ENCODE measurements around the gene NR2F1.

Gene NR2F1

GRCh38 chr5:93573354-93574351, 9.4 kb upstream of the NR2F1 start:
- Mint-ChIP-seq H3K27ac (peak overlapping the region; percentile 92), H3K27me3 (peaks cover 77 to 93% of the 10 kb centered on the region in 2 donors), H3K9me3 (no peaks in the 10 kb centered on the region), H3K36me3 (peaks cover 0 to 3% of the 10 kb centered on the region in 2 donors), H3K4me1 (peaks cover 21 to 42% of the 10 kb centered on the region in 2 donors), H3K4me3 (peak overlapping the region in 1 of 2 donors; percentile 32)
- ATAC-seq (replicated peaks) (no peak), DNase-seq (no peak)

GRCh38 chr5:93574491-93575305, 8.3 kb upstream of the NR2F1 start:
- Mint-ChIP-seq H3K9me3 (no peaks in the 10 kb centered on the region), H3K4me1 (peaks cover 22 to 50% of the 10 kb centered on the region in 2 donors), H3K4me3 (peak overlapping the region in 1 of 2 donors; percentile 17), H3K27ac (no peak overlapping the region), H3K27me3 (peaks cover 69 to 93% of the 10 kb centered on the region in 2 donors), H3K36me3 (no peaks in the 10 kb centered on the region)
- DNase-seq (no peak), ATAC-seq (replicated peaks) (no peak)

GRCh38 chr5:93575461-93576414, 7.3 kb upstream of the NR2F1 start:
- H3K27ac Mint-ChIP-seq: no peak overlapping the region
- H3K4me3 Mint-ChIP-seq: no peak overlapping the region
- no peaks in the 10 kb centered on the region for H3K36me3 Mint-ChIP-seq
- peaks cover 68 to 93% of the 10 kb centered on the region in 2 donors for H3K27me3 Mint-ChIP-seq
- no peaks in the 10 kb centered on the region for H3K9me3 Mint-ChIP-seq
- peaks cover 24 to 53% of the 10 kb centered on the region in 2 donors for H3K4me1 Mint-ChIP-seq
- ATAC-seq (replicated peaks) (no peak), DNase-seq (no peak)

GRCh38 chr5:93576994-93577853, 5.8 kb upstream of the NR2F1 start:
- Mint-ChIP-seq H3K36me3 (no peaks in the 10 kb centered on the region), H3K4me1 (peaks cover 20 to 44% of the 10 kb centered on the region in 2 donors), H3K4me3 (no peak overlapping the region), H3K9me3 (no peaks in the 10 kb centered on the region), H3K27me3 (peaks cover 62 to 84% of the 10 kb centered on the region in 2 donors), H3K27ac (no peak overlapping the region)
- ATAC-seq (replicated peaks): no peak
- DNase-seq: no peak

- no peaks in the 10 kb centered on the region for H3K9me3 Mint-ChIP-seq
- H3K4me1 Mint-ChIP-seq: peaks cover 19 to 36% of the 10 kb centered on the region in 2 donors
- DNase-seq (no peak), ATAC-seq (replicated peaks) (no peak)
- peak overlapping the region in 1 of 2 donors; percentile 43 for H3K4me3 Mint-ChIP-seq
- H3K27ac Mint-ChIP-seq: peak overlapping the region; percentile 47
- peaks cover 53 to 75% of the 10 kb centered on the region in 2 donors for H3K27me3 Mint-ChIP-seq
- no peaks in the 10 kb centered on the region for H3K36me3 Mint-ChIP-seq
Measured at GRCh38 chr5:93577854-93578812, 4.9 kb upstream of the NR2F1 start.

GRCh38 chr5:93578813-93579691, 4.0 kb upstream of the NR2F1 start:
- H3K36me3 Mint-ChIP-seq: no peaks in the 10 kb centered on the region
- no peak overlapping the region for H3K27ac Mint-ChIP-seq
- H3K27me3 Mint-ChIP-seq: peaks cover 45 to 66% of the 10 kb centered on the region in 2 donors
- H3K4me1 Mint-ChIP-seq: peaks cover 16 to 29% of the 10 kb centered on the region in 2 donors
- peak overlapping the region; percentile 43 to 61 for H3K4me3 Mint-ChIP-seq
- ATAC-seq (replicated peaks) (no peak), DNase-seq (no peak)
- no peaks in the 10 kb centered on the region for H3K9me3 Mint-ChIP-seq

- H3K4me3 Mint-ChIP-seq: no peak overlapping the region
- no peaks in the 10 kb centered on the region for H3K9me3 Mint-ChIP-seq
- no peak overlapping the region for H3K27ac Mint-ChIP-seq
- H3K4me1 Mint-ChIP-seq: peaks cover 16 to 29% of the 10 kb centered on the region in 2 donors
- peaks cover 40 to 59% of the 10 kb centered on the region in 2 donors for H3K27me3 Mint-ChIP-seq
- no peak for ATAC-seq (replicated peaks)
- H3K36me3 Mint-ChIP-seq: no peaks in the 10 kb centered on the region
- DNase-seq: no peak
Measured at GRCh38 chr5:93579692-93580062, 3.3 kb upstream of the NR2F1 start.

GRCh38 chr5:93580063-93580926, 2.7 kb upstream of the NR2F1 start:
- peak in 1 of 2 donors; percentile 33 for ATAC-seq (replicated peaks)
- Mint-ChIP-seq H3K27me3 (peaks cover 36 to 54% of the 10 kb centered on the region in 2 donors), H3K4me3 (no peak overlapping the region)

GRCh38 chr5:93580927-93581445, 2.0 kb upstream of the NR2F1 start, which contains the start of gene NR2F1-AS1:
Gene NR2F1-AS1 (minus strand): TSS chr5:93581219.
- ATAC-seq (replicated peaks) (peak; percentile 14 to 33), DNase-seq (no peak)
- peaks cover 35 to 54% of the 10 kb centered on the region in 2 donors for H3K27me3 Mint-ChIP-seq

More at GRCh38 chr5:93580063-93580926, 2.7 kb upstream of the NR2F1 start:
- H3K4me1 Mint-ChIP-seq: peaks cover 16 to 30% of the 10 kb centered on the region in 2 donors
- no peaks in the 10 kb centered on the region for H3K9me3 Mint-ChIP-seq
- H3K27ac Mint-ChIP-seq: peak overlapping the region; percentile 22
- DNase-seq: no peak
- H3K36me3 Mint-ChIP-seq: no peaks in the 10 kb centered on the region

GRCh38 chr5:93582167-93582462, 907 bp upstream of the NR2F1 start:
- H3K4me3 Mint-ChIP-seq: no peak overlapping the region
- H3K27ac Mint-ChIP-seq: no peak overlapping the region
- no peak for ATAC-seq (replicated peaks)
- H3K27me3 Mint-ChIP-seq: peaks cover 34 to 52% of the 10 kb centered on the region in 2 donors
- no peaks in the 10 kb centered on the region for H3K9me3 Mint-ChIP-seq
- no peaks in the 10 kb centered on the region for H3K36me3 Mint-ChIP-seq
- no peak for DNase-seq
- peaks cover 18 to 39% of the 10 kb centered on the region in 2 donors for H3K4me1 Mint-ChIP-seq

More at GRCh38 chr5:93580927-93581445, 2.0 kb upstream of the NR2F1 start, which contains the start of gene NR2F1-AS1:
- Mint-ChIP-seq H3K36me3 (no peaks in the 10 kb centered on the region), H3K4me1 (peaks cover 18 to 37% of the 10 kb centered on the region in 2 donors), H3K4me3 (no peak within 1 kb of the TSS), H3K9me3 (no peaks in the 10 kb centered on the region), H3K27ac (peak within 1 kb of the TSS; percentile 22)
